Central memory CD8-positive, alpha-beta T cell (primary cell): ENCODE measurements around the gene SLC34A1.
"Not testable (repeated sequence)": the region's sequence is repeated elsewhere in the genome, so short reads cannot be mapped to it uniquely, and the experiment has no call there.

ENCODE experiments used
- ATAC-seq: fragments of 150-1000 bp; cut with Tn5 transposase; replicated peaks from 2 replicates; pipeline ENCODE4 v1.10.0; 2022; ENCODE audit warnings: mild to moderate bottlenecking, moderate FRiP score, moderate number of reproducible peaks; ENCODE audit not compliant: poor library complexity, severe bottlenecking; ENCODE audit errors: extremely low read depth
- DNase-seq, 2 donors: peaks; one replicate each; pipeline ENCODE4 v3.0.0; 2021; ENCODE audit warnings: low spot score in 2 of 2
- H3K27ac Mint-ChIP-seq: one replicate; pipeline ENCODE4 v1.8.0; 2022; ENCODE audit warnings: low read depth, mild to moderate bottlenecking, moderate library complexity, mixed read lengths
- H3K27me3 Mint-ChIP-seq: one replicate; pipeline ENCODE4 v1.8.0; 2022; ENCODE audit warnings: mixed read lengths
- H3K36me3 Mint-ChIP-seq: one replicate; pipeline ENCODE4 v1.8.0; 2022; ENCODE audit warnings: mild to moderate bottlenecking, moderate library complexity, mixed read lengths; ENCODE audit not compliant: insufficient read depth
- H3K4me1 Mint-ChIP-seq: one replicate; pipeline ENCODE4 v1.8.0; 2022; ENCODE audit warnings: mixed read lengths
- H3K4me3 Mint-ChIP-seq: one replicate; pipeline ENCODE4 v1.8.0; 2022; ENCODE audit warnings: mild to moderate bottlenecking, moderate library complexity, mixed read lengths
- H3K9me3 Mint-ChIP-seq: one replicate; pipeline ENCODE4 v1.8.0; 2022; ENCODE audit warnings: mixed read lengths

The SLC34A1 gene

GRCh38 chr5:177403102-177403791 lies 19.0 kb downstream of the SLC34A1 start:
- no peaks in the 10 kb centered on the region for H3K27me3 Mint-ChIP-seq

GRCh38 chr5:177403792-177404640 lies 19.8 kb downstream of the SLC34A1 start:
- Mint-ChIP-seq H3K36me3 (peaks cover 3% of the 10 kb centered on the region), H3K9me3 (no peaks in the 10 kb centered on the region), H3K4me1 (peaks cover 31% of the 10 kb centered on the region), H3K27me3 (no peaks in the 10 kb centered on the region), H3K27ac (no peak overlapping the region), H3K4me3 (peak overlapping the region; percentile 81)
- DNase-seq (peak; percentile 75 to 79), ATAC-seq (peak; percentile 87)

More at GRCh38 chr5:177403102-177403791, 19.0 kb downstream of the SLC34A1 start:
- ATAC-seq = peak; percentile 53
- H3K36me3 Mint-ChIP-seq = peaks cover 3% of the 10 kb centered on the region
- H3K9me3 Mint-ChIP-seq = no peaks in the 10 kb centered on the region
- H3K4me1 Mint-ChIP-seq = peaks cover 28% of the 10 kb centered on the region
- peak overlapping the region; percentile 81 for H3K4me3 Mint-ChIP-seq
- peak overlapping the region; percentile 68 for H3K27ac Mint-ChIP-seq
- peak; percentile 49 to 64 for DNase-seq

- no peak for DNase-seq
- peaks cover 3% of the 10 kb centered on the region for H3K36me3 Mint-ChIP-seq
- peak overlapping the region; percentile 81 for H3K4me3 Mint-ChIP-seq
- no peak for ATAC-seq
- no peaks in the 10 kb centered on the region for H3K9me3 Mint-ChIP-seq
- H3K4me1 Mint-ChIP-seq = peaks cover 36% of the 10 kb centered on the region
- no peak overlapping the region for H3K27ac Mint-ChIP-seq
- H3K27me3 Mint-ChIP-seq = no peaks in the 10 kb centered on the region
Measured at GRCh38 chr5:177404641-177405179, 20.5 kb downstream of the SLC34A1 start.

- H3K27ac Mint-ChIP-seq = no peak overlapping the region
- H3K36me3 Mint-ChIP-seq = peaks cover 5% of the 10 kb centered on the region
- H3K27me3 Mint-ChIP-seq = no peaks in the 10 kb centered on the region
- H3K9me3 Mint-ChIP-seq = no peaks in the 10 kb centered on the region
- DNase-seq = no peak
- no peak for ATAC-seq
- peak overlapping the region; percentile 81 for H3K4me3 Mint-ChIP-seq
- H3K4me1 Mint-ChIP-seq = peaks cover 37% of the 10 kb centered on the region
Measured at GRCh38 chr5:177405312-177405711, 21.1 kb downstream of the SLC34A1 start.

GRCh38 chr5:177405805-177406204 lies 21.6 kb downstream of the SLC34A1 start:
- Mint-ChIP-seq H3K27ac (no peak overlapping the region), H3K4me1 (peaks cover 42% of the 10 kb centered on the region), H3K9me3 (no peaks in the 10 kb centered on the region), H3K36me3 (peaks cover 5% of the 10 kb centered on the region), H3K27me3 (no peaks in the 10 kb centered on the region), H3K4me3 (peak overlapping the region; percentile 81)
- DNase-seq (no peak), ATAC-seq (no peak)

GRCh38 chr5:177409043-177409801 lies 25.0 kb downstream of the SLC34A1 start, which contains the start of gene F12:
TSS of gene F12 (minus strand) at chr5:177409564. CDS start at chr5:177409527, 37 bp downstream.
- no peaks in the 10 kb centered on the region for H3K9me3 Mint-ChIP-seq
- H3K36me3 Mint-ChIP-seq = peaks cover 10% of the 10 kb centered on the region
- DNase-seq = no peak
- peak within 1 kb of the TSS; percentile 27 for H3K4me3 Mint-ChIP-seq
- ATAC-seq = no peak
- H3K27me3 Mint-ChIP-seq = no peaks in the 10 kb centered on the region
- peak within 1 kb of the TSS; percentile 11 for H3K27ac Mint-ChIP-seq
- H3K4me1 Mint-ChIP-seq = peaks cover 53% of the 10 kb centered on the region

GRCh38 chr5:177410575-177410974 lies 26.3 kb downstream of the SLC34A1 start:
- no peaks in the 10 kb centered on the region for H3K9me3 Mint-ChIP-seq
- no peaks in the 10 kb centered on the region for H3K27me3 Mint-ChIP-seq
- ATAC-seq (peak; percentile 37), DNase-seq (no peak)
- peaks cover 47% of the 10 kb centered on the region for H3K4me1 Mint-ChIP-seq
- H3K27ac Mint-ChIP-seq = peak overlapping the region; percentile 11
- H3K4me3 Mint-ChIP-seq = peak overlapping the region; percentile 27
- H3K36me3 Mint-ChIP-seq = peaks cover 11% of the 10 kb centered on the region

- H3K9me3 Mint-ChIP-seq = no peaks in the 10 kb centered on the region
- H3K4me1 Mint-ChIP-seq = peaks cover 42% of the 10 kb centered on the region
- peaks cover 11% of the 10 kb centered on the region for H3K36me3 Mint-ChIP-seq
- H3K4me3 Mint-ChIP-seq = peak overlapping the region; percentile 76
- H3K27me3 Mint-ChIP-seq = no peaks in the 10 kb centered on the region
- DNase-seq (no peak), ATAC-seq (peak; percentile 75)
- peak overlapping the region; percentile 82 for H3K27ac Mint-ChIP-seq
Measured at GRCh38 chr5:177412603-177413233, 28.5 kb downstream of the SLC34A1 start.

- ATAC-seq = no peak
- Mint-ChIP-seq H3K27me3 (no peaks in the 10 kb centered on the region), H3K36me3 (peaks cover 11% of the 10 kb centered on the region)
Measured at GRCh38 chr5:177414481-177414880, 30.2 kb downstream of the SLC34A1 start.

GRCh38 chr5:177417081-177417480 lies 32.8 kb downstream of the SLC34A1 start:
- H3K36me3 Mint-ChIP-seq, ATAC-seq, DNase-seq, H3K4me3 Mint-ChIP-seq, H3K9me3 Mint-ChIP-seq, H3K27ac Mint-ChIP-seq, H3K27me3 Mint-ChIP-seq: not testable (repeated sequence)
- peaks cover 16% of the 10 kb centered on the region for H3K4me1 Mint-ChIP-seq

More at GRCh38 chr5:177414481-177414880, 30.2 kb downstream of the SLC34A1 start:
- H3K27ac Mint-ChIP-seq = no peak overlapping the region
- H3K4me1 Mint-ChIP-seq = peaks cover 35% of the 10 kb centered on the region
- H3K4me3 Mint-ChIP-seq = no peak overlapping the region
- H3K9me3 Mint-ChIP-seq = no peaks in the 10 kb centered on the region
- no peak for DNase-seq

GRCh38 chr5:177419046-177419445 lies 34.8 kb downstream of the SLC34A1 start:
- Mint-ChIP-seq H3K27ac (no peak overlapping the region), H3K4me1 (peaks cover 7% of the 10 kb centered on the region)

GRCh38 chr5:177420472-177420871 lies 36.2 kb downstream of the SLC34A1 start:
- not testable (repeated sequence) for DNase-seq, H3K27me3 Mint-ChIP-seq

More at GRCh38 chr5:177419046-177419445, 34.8 kb downstream of the SLC34A1 start:
- H3K4me3 Mint-ChIP-seq = no peak overlapping the region
- no peaks in the 10 kb centered on the region for H3K9me3 Mint-ChIP-seq
- no peaks in the 10 kb centered on the region for H3K27me3 Mint-ChIP-seq
- H3K36me3 Mint-ChIP-seq = peaks cover 2% of the 10 kb centered on the region
- DNase-seq (no peak), ATAC-seq (no peak)

More at GRCh38 chr5:177420472-177420871, 36.2 kb downstream of the SLC34A1 start:
- H3K36me3 Mint-ChIP-seq, H3K4me3 Mint-ChIP-seq, H3K9me3 Mint-ChIP-seq, H3K27ac Mint-ChIP-seq, ATAC-seq: not testable (repeated sequence)
- peaks cover 13% of the 10 kb centered on the region for H3K4me1 Mint-ChIP-seq
